ENCODE data around the gene REM1. TPM values are rescaled to one million over a fixed set of nuclear protein-coding genes. Genes with fewer than 3 reads are reported as not detected.

Gene REM1
- total RNA-seq, 1 donor from 2014 or later: not detected

- no peak overlapping the region for H3K4me3 Mint-ChIP-seq
- H3K27ac Mint-ChIP-seq (ENCODE audit: unreplicated experiment): no peak overlapping the region
- H3K4me1 Mint-ChIP-seq: no peaks in the 10 kb centered on the region
- peaks cover 39% of the 10 kb centered on the region for H3K27me3 Mint-ChIP-seq (ENCODE audit: low read depth)
- H3K9me3 Mint-ChIP-seq: no peaks in the 10 kb centered on the region
- TF ChIP-seq CTCF (conservative IDR thresholded peaks at IDR 0.05): no peak
- no peaks in the 10 kb centered on the region for H3K36me3 Mint-ChIP-seq (ENCODE audit: low read depth)
- DNase-seq (ENCODE audit: low read depth, low spot score): no peak
Observed at GRCh38 chr20:31490752-31491151, 15.7 kb downstream of the REM1 start.

- no peaks in the 10 kb centered on the region for H3K9me3 Mint-ChIP-seq
- H3K27me3 Mint-ChIP-seq (ENCODE audit: low read depth): peaks cover 41% of the 10 kb centered on the region
- no peak overlapping the region for H3K27ac Mint-ChIP-seq (ENCODE audit: unreplicated experiment)
- peak; percentile 55 for TF ChIP-seq CTCF (conservative IDR thresholded peaks at IDR 0.05)
- no peaks in the 10 kb centered on the region for H3K4me1 Mint-ChIP-seq
- H3K36me3 Mint-ChIP-seq (ENCODE audit: low read depth): no peaks in the 10 kb centered on the region
- H3K4me3 Mint-ChIP-seq: no peak overlapping the region
- DNase-seq (ENCODE audit: low read depth, low spot score): peak; percentile 25
Observed at GRCh38 chr20:31494131-31494530, 19.0 kb downstream of the REM1 start.

GRCh38 chr20:31496761-31497295 lies 21.7 kb downstream of the REM1 start:
- H3K36me3 Mint-ChIP-seq (ENCODE audit: low read depth): no peaks in the 10 kb centered on the region
- no peak for DNase-seq (ENCODE audit: low read depth, low spot score)
- H3K4me3 Mint-ChIP-seq: no peak overlapping the region
- TF ChIP-seq CTCF (conservative IDR thresholded peaks at IDR 0.05): no peak
- peaks cover 41% of the 10 kb centered on the region for H3K27me3 Mint-ChIP-seq (ENCODE audit: low read depth)
- H3K4me1 Mint-ChIP-seq: no peaks in the 10 kb centered on the region
- H3K9me3 Mint-ChIP-seq: no peaks in the 10 kb centered on the region
- no peak overlapping the region for H3K27ac Mint-ChIP-seq (ENCODE audit: unreplicated experiment)

GRCh38 chr20:31497838-31498540 lies 22.9 kb downstream of the REM1 start:
- H3K36me3 Mint-ChIP-seq (ENCODE audit: low read depth): no peaks in the 10 kb centered on the region
- no peaks in the 10 kb centered on the region for H3K9me3 Mint-ChIP-seq
- no peak for DNase-seq (ENCODE audit: low read depth, low spot score)

GRCh38 chr20:31500527-31500926 lies 25.4 kb downstream of the REM1 start:
- DNase-seq (ENCODE audit: low read depth, low spot score): no peak
- Mint-ChIP-seq H3K27me3 (ENCODE audit: low read depth) (peaks cover 46% of the 10 kb centered on the region), H3K4me3 (no peak overlapping the region), H3K4me1 (no peaks in the 10 kb centered on the region), H3K27ac (ENCODE audit: unreplicated experiment) (no peak overlapping the region), H3K9me3 (no peaks in the 10 kb centered on the region), H3K36me3 (ENCODE audit: low read depth) (no peaks in the 10 kb centered on the region)
- TF ChIP-seq CTCF (conservative IDR thresholded peaks at IDR 0.05): no peak

More at GRCh38 chr20:31497838-31498540, 22.9 kb downstream of the REM1 start:
- H3K4me3 Mint-ChIP-seq: no peak overlapping the region
- no peak overlapping the region for H3K27ac Mint-ChIP-seq (ENCODE audit: unreplicated experiment)
- no peak for TF ChIP-seq CTCF (conservative IDR thresholded peaks at IDR 0.05)
- peaks cover 47% of the 10 kb centered on the region for H3K27me3 Mint-ChIP-seq (ENCODE audit: low read depth)
- no peaks in the 10 kb centered on the region for H3K4me1 Mint-ChIP-seq

Measured in neural crest cell (in vitro differentiated cells).